GM18508 (cell line): Measurements from ENCODE around the gene PIGR.
"Not testable (repeated sequence)": the region's sequence is repeated elsewhere in the genome, so short reads cannot be mapped to it uniquely, and the experiment has no call there.

Experiments
- ATAC-seq: cut with Tn5 transposase; IDR thresholded peaks from one replicate; pipeline ENCODE4 v1.9.1; 2021; ENCODE audit warnings: moderate number of reproducible peaks; ENCODE audit not compliant: insufficient read depth, unreplicated experiment

Gene PIGR

DNA sequence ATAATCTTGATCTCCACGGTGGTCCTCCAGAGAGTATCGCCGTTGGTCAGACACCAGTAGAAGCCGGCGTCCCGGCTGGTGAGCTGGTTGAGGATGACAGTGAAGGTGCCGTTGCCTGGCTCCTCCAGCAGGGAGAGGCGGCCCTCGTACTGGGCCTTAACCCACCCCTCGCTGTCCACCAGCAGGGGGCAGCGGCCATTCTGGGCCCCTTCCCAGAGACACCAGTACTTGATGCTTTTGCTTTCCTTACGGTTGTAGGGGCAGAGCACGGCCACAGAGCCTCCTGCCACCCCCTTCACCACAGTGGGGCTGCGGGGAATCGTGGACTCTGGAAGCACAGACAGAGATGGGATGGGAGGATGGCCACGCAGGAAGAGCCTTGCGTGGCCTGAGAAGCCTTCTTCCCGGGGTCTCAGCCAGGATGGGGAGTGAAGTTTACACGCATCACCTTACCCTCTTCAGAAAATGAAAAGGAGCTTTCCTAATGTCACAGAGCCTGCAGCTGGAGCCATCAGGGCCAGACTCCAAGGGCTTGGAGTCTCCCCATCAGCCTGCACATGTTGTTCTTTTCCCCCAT is 10.7 kb downstream of the PIGR start:
- ATAC-seq: no peak

DNA sequence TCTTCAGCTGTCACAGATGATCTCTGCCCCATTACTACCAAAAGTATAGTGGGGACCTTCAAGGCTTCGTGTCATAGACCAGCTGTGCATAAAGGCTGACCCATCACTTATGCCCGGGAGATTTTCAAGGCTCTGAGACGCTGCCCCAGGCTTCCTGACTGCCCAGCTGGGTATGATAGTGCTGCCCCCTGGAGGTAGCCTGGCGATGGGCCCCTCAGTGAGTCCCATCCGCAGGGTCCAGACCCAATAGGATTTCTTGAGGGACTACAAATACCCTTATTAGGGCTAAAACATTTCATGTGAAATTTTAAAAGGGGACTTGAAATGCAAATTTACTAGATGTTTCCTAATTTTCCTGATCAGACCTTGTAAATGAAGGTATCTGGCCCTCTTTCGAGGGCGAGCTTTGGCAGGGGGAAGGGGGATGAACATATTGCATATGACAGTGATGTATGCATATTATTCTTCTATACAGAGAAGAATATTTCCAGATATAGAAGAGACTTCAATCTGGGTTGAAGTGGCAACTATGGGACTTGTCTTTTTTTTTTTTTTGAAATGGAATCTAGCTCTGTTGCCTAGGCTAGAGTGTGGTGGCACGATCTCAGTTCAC is 12.8 kb downstream of the PIGR start:
- no peak for ATAC-seq

DNA sequence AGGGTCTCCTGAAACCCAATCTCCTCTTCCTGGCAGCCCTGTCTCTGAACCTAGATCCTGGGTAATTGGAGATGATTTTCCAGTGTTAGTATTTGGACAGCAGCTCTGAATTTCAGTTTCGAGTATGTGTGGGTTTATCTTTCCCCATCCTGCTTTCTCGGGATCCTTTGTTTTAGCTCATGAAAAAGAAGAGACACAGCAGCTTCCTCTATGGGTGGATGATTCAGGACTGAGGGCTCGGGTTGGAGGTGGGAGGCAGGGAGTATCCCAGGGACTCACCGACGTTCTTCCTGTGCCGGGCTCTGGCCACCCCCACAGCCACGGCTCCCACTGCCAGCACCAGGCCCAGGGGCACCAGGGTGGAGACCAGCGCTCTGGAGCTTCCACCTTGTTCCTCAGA is 14.1 kb downstream of the PIGR start:
- no peak for ATAC-seq

DNA sequence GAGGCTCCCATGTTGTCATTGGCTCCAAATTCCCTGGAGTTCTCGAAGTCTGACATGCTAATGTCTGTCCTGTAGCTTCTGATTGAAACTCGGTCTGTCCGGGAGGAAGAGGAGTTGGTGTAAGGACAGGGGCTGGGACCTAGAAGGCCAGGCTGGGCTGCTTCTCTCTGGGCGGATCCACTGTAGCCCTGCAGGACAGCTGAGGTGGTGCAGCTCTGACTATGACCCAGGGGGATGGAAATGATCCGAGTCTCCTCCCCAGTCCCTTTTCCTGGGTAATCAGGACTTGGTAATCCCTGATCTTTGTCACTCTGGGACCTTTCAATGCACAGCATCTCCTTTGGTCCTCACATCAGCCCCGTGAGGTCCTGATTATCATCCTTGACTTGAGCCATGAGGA is 14.6 kb downstream of the PIGR start:
- no peak for ATAC-seq

DNA sequence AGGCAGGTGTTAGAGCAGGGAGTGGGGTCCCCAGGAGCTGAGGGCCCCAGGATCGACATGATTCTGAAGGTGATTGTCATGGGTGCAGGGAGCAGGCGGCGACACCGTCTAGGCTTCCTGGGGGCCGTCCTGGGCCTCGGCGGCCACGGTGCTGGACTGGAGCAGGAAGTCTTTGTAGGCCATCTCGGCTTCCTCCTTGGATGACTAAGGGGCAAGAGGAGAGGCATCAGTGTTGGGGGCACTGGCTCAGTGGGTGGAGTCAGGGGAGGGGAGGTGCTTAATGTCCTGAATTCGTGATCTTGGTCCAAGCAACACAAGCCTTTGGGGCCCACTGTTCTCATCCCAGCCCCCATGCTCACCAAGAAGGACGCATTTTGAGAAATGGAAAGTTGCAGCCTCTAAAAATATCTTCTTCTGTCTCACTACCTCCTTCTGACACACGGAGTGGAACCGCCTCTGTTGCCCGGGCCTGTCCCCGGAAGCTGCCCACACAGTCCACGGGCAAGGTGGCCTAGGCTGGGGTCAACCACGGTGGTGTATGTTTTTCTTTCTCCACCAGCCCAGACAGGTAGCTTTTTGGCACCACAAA is 16.0 kb downstream of the PIGR start:
- peak; percentile 64 for ATAC-seq

DNA sequence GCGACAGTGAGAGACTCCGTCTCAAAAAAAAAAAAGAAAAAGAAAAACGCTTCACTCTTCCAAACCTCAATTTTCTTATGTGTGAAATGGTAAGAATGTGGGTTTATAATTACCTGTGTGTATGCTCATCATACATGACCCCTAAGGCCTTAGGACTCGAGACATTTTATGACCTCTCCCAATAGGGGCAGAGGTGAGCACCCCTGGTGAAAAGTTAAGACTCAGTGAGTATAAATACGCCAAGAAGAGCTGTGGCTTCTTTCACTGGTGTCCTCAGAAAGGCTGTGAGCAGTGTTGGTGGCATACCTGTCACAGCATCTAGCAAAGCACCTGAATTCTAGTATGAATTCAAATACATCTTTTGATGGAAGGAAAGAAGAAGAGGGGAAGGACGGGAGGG is 16.7 kb downstream of the PIGR start:
- no peak for ATAC-seq

DNA sequence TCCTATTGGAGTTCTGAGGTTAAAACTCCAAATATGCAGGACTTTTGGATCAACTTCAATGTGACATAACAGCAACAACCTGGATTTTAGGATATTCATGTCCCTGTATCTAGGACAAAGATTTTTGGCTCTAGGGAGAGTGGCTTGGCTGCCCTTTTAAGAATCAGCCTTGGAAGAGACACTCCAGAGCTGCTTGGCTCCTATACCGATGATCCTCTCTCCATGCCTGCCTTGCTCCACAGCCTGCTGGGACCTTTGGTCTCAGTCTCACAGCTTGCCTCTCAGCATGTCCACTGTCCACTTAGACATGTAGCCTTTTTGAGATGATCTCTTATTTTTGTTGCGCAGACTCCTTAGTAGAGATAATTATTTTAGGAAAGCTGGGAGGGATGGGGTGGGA is 20.0 kb downstream of the PIGR start:
- ATAC-seq: no peak

DNA sequence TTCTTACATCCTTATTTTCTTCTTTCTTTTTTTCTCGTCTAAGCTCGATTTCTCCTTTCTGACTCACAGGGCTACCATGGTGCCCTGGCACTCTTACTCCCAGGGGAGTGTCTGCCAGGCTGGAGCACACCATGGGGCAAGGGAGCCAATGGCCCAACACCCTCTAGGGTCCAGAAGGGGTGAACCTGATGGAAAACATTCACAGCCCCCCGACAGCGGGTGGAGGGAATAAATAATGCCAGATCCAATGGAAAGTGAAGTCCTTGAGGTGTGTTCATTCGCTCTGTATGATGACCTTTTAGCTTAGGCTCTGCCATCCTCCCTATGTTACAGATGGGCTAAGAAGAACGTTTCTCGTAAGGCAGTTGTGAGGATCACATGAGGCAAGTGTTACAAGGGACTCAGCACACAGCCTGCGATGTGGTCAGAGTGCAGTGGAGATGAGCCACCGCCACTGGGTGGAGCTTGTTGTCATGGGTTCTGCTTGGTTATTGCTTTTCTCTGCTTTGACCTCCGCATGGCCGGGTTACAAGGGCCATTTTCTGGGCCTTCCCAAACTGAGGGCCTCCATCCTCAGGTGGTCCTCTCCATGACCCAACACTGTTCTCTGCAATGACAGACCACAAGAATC is 21.0 kb downstream of the PIGR start:
- peak; percentile 42 for ATAC-seq

DNA sequence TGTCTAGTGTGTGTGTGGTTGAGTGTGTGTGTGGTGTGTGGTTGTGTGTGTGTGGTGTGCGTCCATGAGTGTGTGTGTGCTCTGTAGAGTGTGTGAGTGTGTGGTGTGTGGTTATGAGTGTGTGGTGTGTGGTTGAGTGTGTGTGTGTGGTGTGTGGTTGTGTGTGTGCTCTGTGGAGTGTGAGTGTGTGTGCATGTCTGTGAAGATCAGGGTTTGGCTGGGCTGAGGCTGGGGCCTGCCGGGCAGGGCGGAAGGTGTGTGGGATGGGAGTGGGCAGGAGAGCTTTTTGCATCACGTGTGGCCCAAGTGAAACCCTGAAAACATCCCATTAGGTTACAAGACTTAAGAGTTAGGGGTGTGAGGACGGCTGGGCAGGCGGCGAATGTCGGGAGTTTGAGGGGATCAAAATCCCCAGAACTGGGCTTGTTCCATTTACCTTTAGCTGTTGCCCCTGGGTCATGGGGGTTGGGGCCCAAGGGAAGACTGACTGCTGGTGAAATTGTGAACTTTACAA is 21.6 kb downstream of the PIGR start:
- peak; percentile 2 for ATAC-seq

DNA sequence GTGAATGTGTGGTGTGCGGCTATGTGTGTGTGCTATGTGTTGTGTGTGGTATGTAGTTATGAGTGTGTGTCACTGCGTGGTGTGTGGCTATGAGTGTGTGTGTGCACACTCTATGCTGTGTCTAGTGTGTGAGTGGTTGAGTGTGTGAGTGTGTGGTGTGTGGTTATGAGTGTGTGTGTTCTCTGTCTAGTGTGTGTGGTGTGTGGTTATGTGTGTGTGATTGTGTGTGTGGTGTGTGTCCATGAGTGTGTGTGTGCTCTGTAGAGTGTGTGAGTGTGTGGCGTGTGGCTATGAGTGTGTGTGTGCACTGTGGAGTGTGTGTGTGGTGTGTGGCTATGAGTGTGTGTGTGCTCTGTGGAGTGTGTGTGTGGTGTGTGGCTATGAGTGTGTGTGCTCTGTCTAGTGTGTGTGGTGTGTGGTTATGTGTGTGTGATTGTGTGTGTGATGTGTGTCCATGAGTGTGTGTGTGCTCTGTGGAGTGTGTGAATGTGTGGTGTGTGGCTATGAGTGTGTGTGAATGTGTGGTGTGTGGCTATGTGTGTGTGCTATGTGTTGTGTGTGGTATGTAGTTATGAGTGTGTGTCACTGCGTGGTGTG is 22.2 kb downstream of the PIGR start:
- not testable (repeated sequence) for ATAC-seq

DNA sequence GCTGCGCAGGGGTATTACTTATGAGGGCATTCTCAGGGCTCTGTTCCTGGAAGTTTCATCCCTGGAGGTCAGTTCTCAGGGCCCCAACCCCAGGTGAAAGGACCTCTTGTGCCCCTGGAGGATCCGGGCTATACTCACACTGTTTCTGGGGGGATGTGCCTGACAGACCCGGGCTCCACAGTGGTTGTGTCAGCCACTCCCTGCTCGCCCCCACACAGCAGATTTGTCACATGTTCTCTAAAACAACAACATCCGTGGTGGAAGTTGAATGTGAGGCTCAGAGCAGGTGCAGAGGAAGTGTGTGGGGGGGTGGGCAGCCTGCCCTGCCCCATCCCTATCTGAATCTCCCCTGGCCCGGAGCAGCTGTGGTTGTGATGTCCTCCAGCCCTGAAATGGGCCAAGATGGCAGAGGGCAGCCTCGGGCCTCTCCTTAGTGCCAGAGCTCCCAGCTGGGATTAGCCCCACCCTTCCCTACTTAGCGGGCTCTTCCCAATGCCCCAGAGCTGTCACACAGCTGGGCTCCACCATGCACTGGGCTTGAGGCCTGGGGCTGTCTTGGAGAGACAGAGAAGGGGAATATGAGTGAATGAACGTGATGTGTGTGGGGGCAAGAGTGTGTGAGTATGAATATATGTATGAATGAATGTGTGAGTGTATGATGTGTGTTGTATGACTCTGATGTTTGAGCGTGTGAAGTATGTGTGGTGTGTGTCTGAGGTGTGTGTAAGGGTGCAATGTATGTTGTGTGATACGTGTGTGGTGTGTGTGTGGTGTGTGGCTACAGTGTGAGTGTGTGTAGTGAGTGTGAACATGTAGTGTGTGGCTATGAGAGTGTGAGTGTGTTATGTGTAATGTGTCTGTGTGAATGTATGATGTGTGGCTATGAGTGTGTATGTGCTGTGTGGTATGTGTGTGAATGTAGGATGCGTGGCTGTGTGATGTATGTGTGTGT is 23.0 kb downstream of the PIGR start:
- peak; percentile 34 for ATAC-seq

DNA sequence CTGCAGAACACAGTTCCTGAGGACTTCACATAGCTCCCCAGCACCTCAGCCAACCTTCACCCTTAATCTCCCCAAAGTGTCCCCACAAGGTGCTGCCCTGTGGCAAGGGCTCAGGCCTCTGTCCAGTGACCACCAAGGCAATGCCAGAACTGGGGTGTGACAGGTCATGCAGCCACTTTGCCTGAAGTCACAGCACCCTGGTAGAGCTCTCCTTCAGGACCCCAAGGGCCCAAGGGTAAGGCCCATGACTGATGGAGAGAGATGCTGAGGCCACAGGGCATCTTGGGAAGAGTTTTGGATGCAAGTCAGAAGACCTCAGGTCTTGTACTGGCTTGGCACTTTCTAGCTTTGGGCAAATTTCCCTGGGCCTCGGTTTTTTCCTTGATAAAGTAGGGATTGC is 23.7 kb downstream of the PIGR start:
- ATAC-seq: no peak

DNA sequence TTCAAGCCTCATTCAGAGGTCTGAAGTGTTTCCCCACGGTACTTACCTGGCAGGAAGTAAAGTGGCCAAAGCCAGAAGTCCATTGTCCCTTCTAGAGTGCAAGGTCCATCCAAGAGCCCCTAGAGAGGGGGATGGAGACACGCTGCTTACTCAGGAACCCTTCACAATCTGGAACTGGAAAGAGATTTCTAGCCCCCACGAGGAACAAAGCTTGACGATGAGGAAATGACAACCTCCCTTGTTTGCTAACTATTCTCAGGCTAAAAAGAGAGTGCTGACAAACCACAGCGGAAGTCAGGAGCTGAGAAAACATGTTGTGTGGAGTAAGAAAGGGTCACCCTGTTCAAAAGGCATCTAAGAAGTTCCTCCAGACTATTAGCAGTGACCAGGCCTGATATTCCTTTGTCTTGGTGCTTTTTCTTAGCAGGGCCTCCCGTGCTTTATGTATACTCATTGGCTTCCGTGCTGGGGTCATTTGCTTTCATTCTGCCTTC is 24.4 kb downstream of the PIGR start, which contains the start of gene FCMR:
FCMR (minus strand) TSS at position 170 of the 494 bp plus-strand sequence; CDS start at position 83, 87 bp downstream.
- ATAC-seq: no peak

DNA sequence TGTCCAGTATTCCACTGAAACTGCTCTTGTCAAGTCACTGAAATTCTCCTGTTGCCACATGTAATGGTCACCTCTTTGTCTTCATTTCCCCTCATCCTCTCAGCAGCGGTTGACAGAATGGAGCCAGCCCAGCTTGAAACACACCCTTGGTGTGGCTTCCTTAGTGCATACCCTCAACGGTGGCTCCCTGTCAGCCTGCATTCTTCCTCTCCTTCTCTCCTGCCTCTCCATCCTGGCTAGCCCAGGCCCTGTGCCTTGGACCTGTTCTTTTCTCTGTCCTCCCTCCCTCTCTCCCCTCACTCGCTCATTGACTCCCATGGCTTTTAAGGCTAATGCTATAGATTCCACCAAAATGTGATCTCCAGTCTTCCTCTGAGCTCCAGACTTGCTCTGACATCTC is 28.2 kb downstream of the PIGR start:
- no peak for ATAC-seq

DNA sequence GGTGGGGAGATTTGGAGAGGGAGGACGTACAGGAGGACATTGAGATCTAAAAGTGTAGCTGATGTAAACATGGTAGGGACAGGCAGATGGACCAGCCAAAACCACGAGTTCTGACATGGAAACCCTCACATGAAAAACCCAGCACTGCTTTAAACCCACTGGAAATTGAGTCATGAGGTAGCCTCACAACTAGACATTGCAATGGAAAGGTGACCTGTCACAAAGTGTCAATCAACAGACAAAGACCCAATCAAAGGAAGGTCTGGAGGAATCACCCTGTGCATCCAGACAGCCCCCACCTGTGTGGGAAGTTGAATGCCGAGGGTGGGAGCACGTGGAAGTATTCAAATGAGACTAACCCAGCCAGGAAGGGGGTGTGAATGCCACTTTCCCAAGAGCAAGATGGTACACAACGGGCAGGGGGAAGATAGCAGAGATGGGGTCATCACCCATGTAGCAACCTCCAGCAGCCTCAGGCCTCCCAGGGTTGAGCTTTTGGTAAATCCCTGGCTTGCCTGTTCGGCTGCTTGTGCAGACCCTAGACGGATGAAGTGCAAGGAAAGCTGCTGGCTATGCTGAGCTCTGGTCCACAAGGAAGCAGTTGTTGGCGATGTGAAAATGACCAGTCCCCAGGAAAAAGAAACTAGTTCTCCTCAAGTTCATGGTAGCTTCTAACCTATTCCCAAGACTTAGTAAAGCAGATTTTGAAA is 30.1 kb downstream of the PIGR start:
- ATAC-seq: no peak

DNA sequence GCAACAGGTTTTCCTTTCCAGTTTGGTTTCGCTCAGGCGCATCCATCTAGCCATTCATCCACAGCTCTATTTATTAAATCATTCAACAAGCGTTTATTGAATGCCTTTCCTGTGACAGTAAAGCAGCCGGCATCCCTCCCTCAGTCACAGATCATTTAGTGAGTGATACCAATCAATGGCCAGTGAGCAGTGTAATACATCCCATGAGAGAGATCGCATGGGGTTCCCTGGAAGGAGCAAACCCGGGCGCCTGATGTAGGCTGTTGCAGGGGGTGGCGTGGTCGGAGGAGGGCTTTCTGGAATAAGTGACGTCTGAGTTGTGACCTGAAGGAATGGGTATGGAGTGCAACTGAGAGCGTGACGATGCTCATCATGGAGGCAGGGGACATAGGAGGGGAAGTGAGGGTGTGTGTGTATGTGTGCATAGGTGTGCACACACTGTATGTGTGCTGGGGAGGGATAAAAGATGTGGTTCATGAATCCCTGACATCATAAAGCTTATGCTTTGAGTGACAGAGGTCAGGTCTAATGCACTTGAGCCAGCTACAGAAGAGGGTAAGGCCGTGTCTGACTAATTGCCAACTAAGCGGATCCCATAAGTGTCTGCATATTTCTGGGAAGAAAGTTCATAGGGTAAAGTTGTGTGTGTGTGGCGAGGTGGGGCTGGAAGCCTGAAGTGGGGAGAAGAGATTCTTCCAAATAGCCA is 31.1 kb downstream of the PIGR start:
- no peak for ATAC-seq

DNA sequence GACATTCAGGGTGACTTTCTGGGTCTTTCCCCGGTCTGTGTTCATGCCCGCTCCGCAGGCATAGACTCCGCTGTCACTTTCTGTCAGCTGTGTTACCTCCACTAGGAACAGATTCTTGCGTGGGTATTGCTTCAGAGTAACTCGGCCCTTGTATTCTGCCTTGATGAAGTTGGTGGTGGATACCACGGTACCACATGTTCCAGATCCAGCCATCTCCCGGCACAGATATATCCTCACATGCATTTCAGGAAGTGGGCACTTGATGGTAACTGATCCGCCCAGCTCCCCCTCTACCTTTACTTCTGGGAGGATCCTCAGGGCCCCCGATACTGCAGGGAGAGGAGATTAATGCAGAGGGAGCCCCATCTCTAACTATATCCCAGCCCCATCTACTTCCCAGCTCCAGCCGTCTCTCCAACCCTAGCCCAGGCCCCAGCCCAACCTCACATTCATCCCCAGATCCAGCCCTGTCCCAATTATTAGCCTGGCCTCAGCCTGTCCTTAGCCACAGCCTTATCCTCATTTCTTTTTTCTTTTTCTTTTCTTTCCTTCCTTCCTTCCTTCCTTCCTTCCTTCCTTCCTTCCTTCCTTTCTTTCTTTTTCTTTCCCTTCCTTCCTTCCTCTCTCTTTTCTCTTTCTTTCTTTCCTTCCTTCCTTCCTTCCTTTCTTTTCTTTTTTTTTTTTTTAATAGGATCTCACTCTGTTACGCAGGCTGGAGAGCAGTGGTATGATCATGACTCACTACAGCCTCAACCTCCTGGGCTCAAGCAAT is 32.3 kb downstream of the PIGR start:
- ATAC-seq: no peak
